ENCODE data around the gene LRRC4B. TPM values are rescaled to one million over a fixed set of nuclear protein-coding genes. Genes with fewer than 3 reads are reported as not detected.

The LRRC4B gene
- total and polyA plus RNA-seq, 2 of the 8 experiments (the other 6 are each of a cell fraction or from before 2014, with no cell fraction given), result 13.4 to 21.2 TPM

GRCh38 chr19:50519006-50519575, 49.1 kb downstream of the LRRC4B start:
- no peak overlapping the region for H2BK15ac ChIP-seq (ENCODE audit: low read length)
- no peak overlapping the region for H3K4ac ChIP-seq (replicated peaks; ENCODE audit: insufficient read length, low read depth, low read length)
- no peak for DNase-seq (ENCODE audit: low read depth in 1 of 2, low spot score in 2 of 2)
- no peak overlapping the region for H3K18ac ChIP-seq (ENCODE audit: extremely low read depth, low read length)
- no peaks in the 10 kb centered on the region for H3K23me2 ChIP-seq (ENCODE audit: low read depth, low read length)
- H3K4me2 ChIP-seq (ENCODE audit: insufficient read depth in 1 of 2, low read depth in 2 of 2, low read length in 2 of 2), result no peak overlapping the region
- peaks cover 0 to 9% of the 10 kb centered on the region in 2 experiments for H4K20me1 ChIP-seq (replicated peaks in 1 of 2; ENCODE audit: control insufficient read depth in 1 of 2, insufficient read depth in 2 of 2, low read length in 2 of 2)
- H2AK5ac ChIP-seq (ENCODE audit: low read depth, low read length), result peak overlapping the region; percentile 53; the same call in 1 of the 2 replicates
- H3K36me3 ChIP-seq (ENCODE audit: control insufficient read depth in 2 of 4, insufficient read depth in 4 of 4, low read length in 3 of 4), result peaks cover 0 to 19% (median 0%) of the 10 kb centered on the region in 4 experiments; a peak in 2 of 8 replicates
- no peak overlapping the region for H2BK12ac ChIP-seq (ENCODE audit: low read depth, low read length)
- H3K79me2 ChIP-seq (ENCODE audit: control insufficient read depth in 1 of 2, insufficient read depth in 2 of 2, low read length in 2 of 2), result no peaks in the 10 kb centered on the region
- H3K56ac ChIP-seq (replicated peaks; ENCODE audit: insufficient read length, low read depth, low read length), result no peak overlapping the region
- no peak overlapping the region for H3K9ac ChIP-seq (replicated peaks in 1 of 4; ENCODE audit: extremely low read depth in 1 of 4, low read depth in 3 of 4, low read length in 3 of 4)
- no peaks in the 10 kb centered on the region; a peak in 1 of 4 replicates for H3K9me3 ChIP-seq (ENCODE audit: insufficient read depth in 2 of 2, low read depth in 1 of 2, low read length in 1 of 2)
- ChIA-PET POLR2A (ENCODE audit: partially characterized antibody) (interaction anchor here (1.5 kb wide), 1 partner anchor 34 kb away, joined by 3 read pairs; no protein-coding TSS in a partner anchor), CTCF (ENCODE audit: partially characterized antibody) (interaction anchor here (0.6 to 19.3 kb wide), 27 partner anchors 9 to 260 kb away, joined by 3 to 206 read pairs (median 4); partner anchors contain the start of gene SPIB)
- H2BK20ac ChIP-seq (ENCODE audit: low read length), result no peak overlapping the region
- FAIRE-seq, result no peak
- no peak overlapping the region for H4K8ac ChIP-seq (ENCODE audit: extremely low read depth, insufficient read depth, low read length)
- H3K27ac ChIP-seq (ENCODE audit: low read depth, low read length), result no peak overlapping the region
- H3K14ac ChIP-seq (ENCODE audit: insufficient read length), result no peak overlapping the region
- no peak overlapping the region for H3K4me3 ChIP-seq (ENCODE audit: extremely low read depth in 1 of 4, insufficient read depth in 2 of 4, low read depth in 3 of 4, low read length in 4 of 4)
- H2BK120ac ChIP-seq (replicated peaks; ENCODE audit: low read depth, low read length), result no peak overlapping the region
- TF ChIP-seq RBBP5 (IDR thresholded peaks at IDR 0.05; ENCODE audit: borderline replicate concordance, low read depth, low read length) (no peak), USF2 (IDR thresholded peaks at IDR 0.05; ENCODE audit: low read length) (no peak), TCF12 (IDR thresholded peaks at IDR 0.05; ENCODE audit: low read depth, low read length) (no peak), POLR2A (IDR thresholded peaks at IDR 0.05; ENCODE audit: control extremely low read depth in 1 of 2, low read depth in 2 of 2, low read length in 2 of 2) (no peak), EZH2 (IDR thresholded peaks at IDR 0.05; ENCODE audit: low read depth, low read length, severe bottlenecking) (no peak), BRCA1 (IDR thresholded peaks at IDR 0.05; ENCODE audit: low read depth, low read length) (no peak), SUZ12 (IDR thresholded peaks at IDR 0.05; ENCODE audit: low read length) (no peak)
- H3K4me1 ChIP-seq (replicated peaks in 1 of 4; ENCODE audit: control insufficient read depth in 3 of 4, insufficient read depth in 4 of 4, low read length in 3 of 4), result peaks cover 0 to 3% (median 0%) of the 10 kb centered on the region in 4 experiments; a peak in 1 of 7 replicates
- H3K23ac ChIP-seq (ENCODE audit: insufficient read length), result no peak overlapping the region
- no peak overlapping the region for H4K5ac ChIP-seq (ENCODE audit: insufficient read length, low read depth, low read length)
- H2BK5ac ChIP-seq (ENCODE audit: low read depth, low read length), result no peak overlapping the region
- no peak overlapping the region for H2AFZ ChIP-seq (ENCODE audit: low read length)
- no peaks in the 10 kb centered on the region for H3K79me1 ChIP-seq (ENCODE audit: low read depth, low read length)
- 94% methylated on average over 40 of the region's 40 CpGs; no CpG with 5 or more reads in 1 of the 2 experiments for WGBS, 2 experiments (ENCODE audit: extremely low coverage in 1 of 2, insufficient coverage in 1 of 2, insufficient read length in 1 of 2, insufficient replicate concordance in 2 of 2, low coverage in 1 of 2, low lambda C conversion rate in 2 of 2, missing lambda C conversion rate in 1 of 2)
- H3K27me3 ChIP-seq (replicated peaks in 1 of 4; ENCODE audit: control insufficient read depth in 3 of 4, extremely low read depth in 1 of 4, insufficient read depth in 3 of 4, low read length in 3 of 4), result peaks cover 0 to 5% (median 2%) of the 10 kb centered on the region in 4 experiments; a peak in 5 of 7 replicates
- no peak overlapping the region for H4K91ac ChIP-seq (replicated peaks; ENCODE audit: insufficient read length, low read length)
